HG02938 (cell line): ENCODE measurements around the gene TMEM125.

Source experiments
- ATAC-seq: cut with Tn5 transposase; IDR thresholded peaks from one replicate; pipeline ENCODE4 v1.9.1; 2021; ENCODE audit warnings: mild to moderate bottlenecking, moderate library complexity; ENCODE audit not compliant: unreplicated experiment

TMEM125 gene

DNA sequence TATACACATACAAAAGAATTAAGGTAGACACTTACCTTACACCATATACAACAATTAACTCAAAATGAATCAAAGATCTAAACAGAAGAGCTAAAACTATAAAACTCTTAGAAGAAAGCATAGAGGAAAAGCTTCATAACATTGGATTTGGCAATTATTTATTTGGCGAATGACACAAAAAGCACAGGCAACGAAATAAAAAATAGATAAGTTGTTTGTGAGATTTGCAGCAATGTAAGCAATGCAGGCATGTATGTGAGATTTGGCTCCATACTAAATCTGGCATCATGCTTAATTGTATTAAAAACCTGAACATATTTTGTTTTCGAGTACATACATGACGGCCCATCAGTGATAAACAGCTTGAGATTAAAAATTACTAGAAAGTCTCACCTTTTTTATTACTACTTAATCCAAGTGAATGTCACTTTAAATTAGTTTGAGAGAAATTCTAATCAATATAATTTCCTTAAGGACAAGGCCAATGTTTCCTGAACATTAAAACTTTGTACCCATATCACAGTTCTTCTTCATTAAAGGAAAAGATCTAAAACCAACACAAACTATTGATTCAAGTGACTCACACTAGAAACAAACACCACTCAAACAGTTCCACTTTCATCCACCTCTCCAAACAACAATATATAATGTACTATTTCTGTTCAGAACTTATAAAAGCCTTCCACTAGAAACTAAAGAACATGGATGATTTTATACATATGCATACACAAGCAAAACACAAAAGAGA lies 23.1 kb upstream of the TMEM125 start:
- no peak for ATAC-seq

DNA sequence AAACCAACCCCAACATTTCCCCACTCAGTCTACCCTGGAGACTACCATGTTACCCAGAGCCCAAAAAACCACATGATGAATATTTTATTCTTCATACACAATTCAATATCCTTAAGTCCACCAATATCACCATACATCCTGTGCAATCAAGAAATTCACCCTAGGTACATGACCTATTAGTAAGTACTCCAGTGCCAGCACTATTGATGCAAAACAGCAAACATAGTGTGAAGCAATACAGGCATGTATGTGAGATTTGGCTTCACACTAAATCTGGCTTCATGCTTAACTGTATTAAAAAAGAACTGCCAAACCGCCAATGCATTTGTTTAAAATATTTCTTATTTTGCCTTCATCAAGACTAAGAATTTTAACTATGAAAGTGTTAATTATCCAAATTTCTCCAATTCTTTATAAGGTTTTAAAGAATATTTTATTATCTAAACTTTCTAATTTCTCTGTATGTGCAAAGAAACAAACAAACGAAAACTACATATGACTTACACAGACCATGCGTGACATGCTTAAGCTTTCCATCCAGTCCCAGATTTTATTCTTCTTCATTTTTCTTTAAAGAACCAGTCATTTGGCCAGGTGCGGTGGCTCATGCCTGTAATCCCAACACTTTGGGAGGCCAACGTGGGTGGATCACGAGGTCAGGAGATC lies 22.4 kb upstream of the TMEM125 start:
- ATAC-seq: no peak

DNA sequence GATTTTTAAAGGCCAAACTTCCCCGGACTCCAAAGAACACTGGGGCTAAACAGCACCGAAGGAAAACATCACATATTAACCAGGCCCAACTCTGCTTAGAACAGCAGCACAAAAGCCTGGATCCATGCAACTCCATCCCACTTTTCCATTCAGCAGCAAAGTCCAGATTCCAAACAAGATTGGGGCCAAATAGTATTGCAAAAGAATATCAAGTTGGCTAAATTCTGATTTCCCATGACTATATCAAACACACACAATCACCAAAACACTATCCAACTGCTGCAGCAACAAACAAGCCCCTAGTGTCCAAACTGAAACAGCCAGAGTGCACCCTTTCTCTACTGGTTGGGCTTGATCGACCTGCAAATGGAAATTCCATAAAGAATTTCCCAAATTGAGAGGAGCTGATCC lies 19.4 kb upstream of the TMEM125 start:
- ATAC-seq: no peak

DNA sequence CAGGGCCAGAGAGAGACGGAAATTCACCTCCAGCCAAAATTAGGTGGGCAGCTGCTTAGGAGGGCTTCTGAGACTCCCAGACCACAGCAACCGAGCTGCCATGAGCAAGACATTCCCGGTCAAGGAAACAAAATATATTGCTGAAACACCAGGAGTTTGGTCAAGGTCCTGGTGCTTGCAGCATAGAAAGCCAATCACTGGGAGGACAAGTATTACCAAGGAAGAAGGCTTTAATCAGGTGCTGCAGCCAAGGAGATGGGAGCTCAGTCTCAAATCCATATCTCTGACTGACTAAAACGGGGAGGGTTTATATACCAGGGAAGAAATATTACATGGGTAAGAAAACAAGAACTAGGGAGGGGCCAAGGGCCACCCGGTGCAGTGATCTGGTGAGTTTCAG lies 18.8 kb upstream of the TMEM125 start:
- ATAC-seq: no peak

- ATAC-seq: no peak
These were observed 17.6 kb upstream of the TMEM125 start for GRCh38 chr1:43252225-43252624.

DNA sequence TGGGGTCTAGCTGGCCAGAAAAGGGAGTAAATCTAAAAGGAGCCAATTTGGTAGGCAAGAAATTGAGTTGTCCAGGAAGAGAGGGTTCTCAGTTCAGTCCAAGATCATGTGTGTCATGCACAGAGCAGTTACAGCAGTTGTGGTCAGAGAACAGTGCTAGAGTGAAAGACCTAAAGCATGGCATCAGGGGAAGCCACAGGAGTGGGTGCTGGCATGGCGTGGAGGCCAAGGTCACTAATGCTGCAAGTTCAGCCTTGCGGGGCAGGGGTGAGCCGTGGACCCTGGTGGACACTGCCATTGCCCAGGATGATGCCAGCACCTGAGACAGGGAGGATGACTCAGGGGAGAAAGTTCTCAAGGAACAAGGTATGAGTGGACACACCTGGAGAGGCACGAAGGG lies 16.6 kb upstream of the TMEM125 start:
- no peak for ATAC-seq

- ATAC-seq: no peak
These were observed 15.9 kb upstream of the TMEM125 start for GRCh38 chr1:43253876-43254275.

DNA sequence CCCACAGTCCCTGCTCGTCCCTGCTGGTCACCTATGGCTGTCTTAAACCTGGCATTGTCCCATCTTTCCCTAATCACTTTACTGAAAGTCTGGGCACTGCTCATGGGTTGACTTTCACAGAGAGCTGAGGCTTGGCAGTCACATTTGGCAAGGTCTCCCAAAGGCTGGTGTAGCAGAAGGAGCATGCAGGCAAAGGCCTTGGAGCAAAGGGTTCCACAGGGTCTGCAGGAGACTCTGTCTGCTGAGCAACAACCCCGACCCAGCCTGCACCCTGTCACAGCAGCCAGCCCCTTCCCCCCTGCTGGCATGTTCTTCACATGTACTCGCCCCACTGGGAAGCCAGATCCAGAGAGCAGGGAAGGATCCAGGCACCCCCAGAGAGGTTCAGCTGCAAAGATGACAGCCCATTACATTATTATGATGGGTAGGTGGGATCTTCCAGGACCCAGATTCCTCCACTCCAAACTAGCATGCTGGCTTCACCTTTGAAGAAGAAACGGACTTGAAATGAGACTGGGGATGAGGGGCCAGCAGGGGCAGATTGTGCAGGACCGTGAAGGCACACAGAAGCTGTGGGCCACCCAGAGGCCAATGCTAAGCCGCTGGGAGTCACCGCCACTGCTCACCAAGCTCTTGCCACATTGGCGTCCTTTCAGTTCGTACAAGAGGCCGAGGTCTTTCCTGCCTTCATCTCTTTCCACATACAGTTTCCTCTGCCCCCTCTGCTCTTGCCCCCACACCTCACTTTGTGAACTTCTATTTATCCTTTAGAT lies 14.2 kb upstream of the TMEM125 start:
- no peak for ATAC-seq

DNA sequence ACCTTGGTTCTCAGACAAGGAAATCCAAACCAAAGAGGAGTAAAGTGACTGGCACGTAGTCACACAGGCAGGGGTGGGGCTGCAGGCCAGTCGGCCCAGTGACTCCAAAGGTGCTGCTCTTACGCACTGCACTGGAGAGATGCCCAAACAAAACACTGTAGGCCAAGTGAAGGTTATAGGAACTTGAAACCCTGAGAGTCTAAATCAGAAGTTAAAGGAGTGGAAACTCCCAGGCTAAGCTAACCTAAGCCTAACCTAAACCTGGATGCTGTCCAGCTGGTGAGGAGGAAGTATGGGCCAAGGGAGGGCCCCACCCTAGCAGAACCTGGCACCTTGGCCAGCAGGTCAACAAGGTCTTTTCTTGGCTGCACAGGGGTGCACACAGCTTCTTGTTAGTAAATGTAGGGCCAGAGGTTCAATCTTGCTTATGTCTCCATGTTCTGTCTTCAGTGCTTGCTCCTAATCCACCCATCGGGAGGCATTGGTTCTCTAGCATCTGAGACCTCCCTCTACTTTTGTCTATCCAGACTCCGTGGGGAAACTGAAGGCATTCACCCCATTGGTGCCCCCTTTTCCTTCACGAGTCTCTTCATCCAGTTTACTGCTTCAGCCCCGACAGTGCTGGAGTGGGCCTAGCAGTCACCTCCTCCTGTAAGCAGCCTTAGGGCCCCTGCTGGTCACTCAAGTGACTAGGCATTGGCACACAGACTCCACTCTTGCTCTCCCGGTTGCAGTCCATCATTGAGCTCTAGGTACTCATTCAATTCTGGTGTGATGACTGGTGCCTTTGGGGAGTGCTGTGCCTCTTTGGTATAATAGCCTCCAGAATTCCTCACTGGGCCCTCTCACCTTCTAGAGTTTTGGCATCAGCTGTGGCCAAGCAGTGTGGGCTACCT lies 12.9 kb upstream of the TMEM125 start:
- ATAC-seq: no peak

DNA sequence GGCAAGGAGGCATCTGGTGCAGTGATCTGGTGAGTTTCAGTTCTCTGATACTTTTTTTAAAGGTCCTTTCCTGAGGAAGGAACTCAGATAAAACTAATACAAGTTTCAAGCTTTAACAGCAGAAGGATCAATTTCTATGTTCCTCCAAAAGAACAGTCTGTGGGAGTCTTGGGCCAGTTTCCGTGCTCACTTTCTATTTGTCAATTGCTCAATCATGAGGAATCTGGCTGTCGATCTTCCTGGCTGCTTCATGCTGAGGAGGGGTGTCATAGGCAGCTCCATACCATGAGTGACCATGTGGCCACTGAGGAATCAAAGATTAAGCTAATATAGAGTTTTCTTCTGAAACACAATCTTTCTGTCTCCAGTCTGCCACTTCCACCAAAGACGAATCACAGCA lies 11.4 kb upstream of the TMEM125 start:
- ATAC-seq: no peak

GRCh38 chr1:43265431-43265830 lies 4.4 kb upstream of the TMEM125 start:
- ATAC-seq: no peak

DNA sequence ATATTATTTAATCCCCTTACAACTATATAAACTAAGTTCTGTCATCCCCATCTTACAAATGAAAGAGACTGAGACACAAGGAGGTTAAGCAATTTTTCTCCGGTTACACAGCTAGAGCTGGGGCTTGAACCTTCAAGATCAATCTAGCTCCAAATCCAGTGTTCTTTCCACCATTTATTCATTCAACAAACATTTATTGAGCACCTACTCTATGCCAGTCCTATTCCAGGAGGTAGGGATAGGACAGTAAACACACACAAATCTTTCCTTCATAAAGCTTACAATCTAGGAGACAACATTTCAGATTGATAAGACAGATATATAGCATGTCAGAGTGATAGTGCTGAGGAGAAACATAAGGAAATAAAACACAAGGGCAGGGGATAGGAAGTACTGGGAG lies 2.9 kb upstream of the TMEM125 start:
- no peak for ATAC-seq

GRCh38 chr1:43267291-43267805 lies 2.4 kb upstream of the TMEM125 start:
- no peak for ATAC-seq

DNA sequence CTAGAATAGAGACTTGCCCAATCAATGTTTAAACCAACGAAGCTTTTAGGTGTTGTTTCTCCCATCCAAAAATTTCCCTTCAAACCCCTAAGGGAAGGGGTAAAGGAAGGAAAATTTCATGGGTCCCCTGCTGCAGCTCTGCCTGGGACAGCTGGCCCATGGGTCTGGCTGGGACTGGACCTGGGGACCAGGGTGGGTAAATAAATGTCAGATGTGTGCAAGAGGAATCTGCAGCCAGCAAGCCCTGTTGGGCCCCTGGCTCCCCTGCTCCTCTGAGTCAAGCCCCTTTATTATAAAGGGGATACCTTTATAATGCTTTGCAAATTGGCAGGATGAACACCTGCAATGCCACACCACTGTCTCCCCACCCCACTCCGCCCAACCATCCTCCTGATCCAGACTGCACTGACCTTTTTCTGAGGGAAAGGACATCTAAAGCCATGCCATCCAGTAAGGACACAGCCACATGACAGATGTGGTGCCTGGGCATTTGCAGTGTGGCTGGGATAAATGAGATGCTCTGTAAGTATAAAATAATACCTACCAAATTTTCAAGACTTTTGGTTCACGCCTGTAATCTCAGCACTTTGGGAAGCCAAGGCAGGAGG lies 1.9 kb upstream of the TMEM125 start:
- no peak for ATAC-seq

DNA sequence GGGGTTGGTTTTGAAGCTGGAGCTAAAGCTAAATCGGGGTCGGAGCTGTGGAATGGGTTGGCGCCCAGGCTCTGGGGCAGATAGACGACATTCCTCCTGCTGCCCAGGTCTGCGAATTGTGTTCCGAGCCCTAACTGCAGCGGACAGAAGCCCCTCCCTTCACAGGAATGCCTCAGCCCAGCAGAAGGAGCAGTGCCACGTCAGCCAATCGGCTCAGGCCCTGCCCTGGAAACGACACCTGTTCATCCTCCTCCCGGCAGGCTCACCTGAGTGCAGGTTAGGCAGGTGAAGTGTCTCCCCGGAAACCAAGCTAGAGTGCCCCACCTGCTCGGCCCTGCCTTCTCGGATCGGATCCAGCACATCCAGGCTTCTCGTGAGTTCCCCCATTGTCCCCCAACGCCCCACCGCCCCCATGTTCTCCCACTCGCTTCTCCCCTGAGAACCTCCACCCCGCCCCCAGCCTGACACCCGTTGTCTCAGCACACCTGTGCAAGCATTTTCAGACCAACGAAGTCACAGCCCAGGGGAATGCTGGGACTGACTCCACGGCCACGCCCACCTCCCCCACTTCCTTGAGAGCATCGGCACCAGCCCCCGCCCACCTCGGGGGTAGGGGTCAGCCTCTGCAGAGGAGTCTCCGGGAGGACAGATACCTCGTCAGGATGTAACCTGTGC lies 775 bp downstream of the TMEM125 start:
- no peak for ATAC-seq

DNA sequence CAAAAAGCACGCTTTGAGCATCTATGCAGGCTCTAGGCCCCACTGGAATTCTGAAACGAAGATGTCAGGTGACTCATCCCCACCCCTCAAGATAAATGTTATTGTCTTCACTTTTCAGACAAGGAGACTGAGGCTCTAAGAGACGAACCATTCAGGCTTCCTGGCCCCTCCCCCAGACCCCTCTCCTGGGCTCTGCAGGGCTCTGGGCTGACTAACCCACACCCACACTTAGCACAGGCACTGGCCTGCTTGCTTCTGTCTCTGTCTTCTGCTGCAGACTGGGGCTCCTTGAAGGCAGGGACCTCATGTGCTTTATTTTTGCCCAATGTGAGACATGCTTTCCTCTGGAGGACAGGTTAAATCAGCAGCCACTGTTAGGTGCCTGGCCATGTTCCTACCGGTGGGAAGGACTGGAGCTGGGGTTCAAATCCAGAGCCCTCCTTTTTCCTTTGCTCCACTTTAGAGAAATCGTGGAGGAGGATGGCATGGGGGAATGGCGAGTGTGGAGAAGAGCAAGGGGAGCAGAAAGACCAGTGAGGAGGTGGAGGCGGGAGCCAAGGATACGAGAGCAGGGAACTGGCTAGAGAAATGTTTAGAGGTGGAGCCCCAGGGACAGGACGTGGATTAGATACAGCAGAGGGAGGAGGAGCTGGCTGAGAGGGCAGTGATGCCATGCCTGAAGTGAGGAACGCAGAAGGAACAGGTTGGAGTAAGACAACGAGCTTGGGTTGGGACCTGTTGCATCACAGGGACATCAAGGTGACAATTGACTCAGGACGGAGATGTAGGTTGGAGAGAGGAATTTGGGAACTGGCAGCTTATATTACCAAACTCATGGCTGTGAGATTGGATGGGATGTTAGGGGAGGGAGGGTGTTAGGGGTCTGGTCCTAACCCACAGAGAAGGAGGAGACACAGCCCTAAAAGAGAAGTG lies 1.7 kb downstream of the TMEM125 start:
- ATAC-seq: no peak

DNA sequence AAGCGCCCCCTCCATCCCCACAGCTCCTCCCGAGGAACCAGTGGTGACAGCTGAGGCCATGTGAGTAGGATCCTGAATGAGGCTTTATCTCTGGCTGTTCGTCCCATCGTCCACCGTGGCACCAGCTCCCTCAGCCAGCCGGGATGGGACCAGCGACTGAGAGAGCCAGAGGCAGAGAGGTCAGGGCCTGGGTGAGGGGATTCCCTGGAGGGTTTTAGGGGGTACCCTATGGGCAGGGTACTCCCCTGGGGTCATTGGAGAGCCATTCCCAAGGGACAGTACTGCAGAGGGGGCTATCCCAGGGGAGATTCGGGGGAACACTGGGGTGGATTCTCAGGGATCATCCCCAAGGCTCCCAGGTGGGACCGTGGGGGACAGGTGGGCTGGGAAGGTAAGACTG lies 2.4 kb downstream of the TMEM125 start:
- no peak for ATAC-seq
